Panc1 (cell line): ENCODE data around the gene SLC15A1. TPM values are rescaled to one million over a fixed set of nuclear protein-coding genes. Genes with fewer than 3 reads are reported as not detected.

Experiments used
- ATAC-seq: fragments of 200-7000 bp; cut with Tn5 transposase; 2 replicates; pipeline ENCODE4 v1.9.1; 2020; ENCODE audit warnings: mild to moderate bottlenecking, moderate library complexity
- BruUV-seq: library from RNA; stranded (reverse); fragments of 400-500 nt; replicated peaks from 2 replicates; lab custom pipeline; 2021; lab: Mats Ljungman, UMichigan
- CTCF ChIA-PET: fragments of 300-600 bp; sonication (Branson Sonifier 250); formaldehyde crosslinking; loops from one replicate; lab custom pipeline; 2022; ENCODE audit warnings: antibody characterized with exemption; lab: Charles Lee
- POLR2A ChIA-PET: fragments of 300-600 bp; sonication (Branson Sonifier 250); formaldehyde crosslinking; loops from one replicate; lab custom pipeline; 2022; ENCODE audit warnings: antibody characterized with exemption; lab: Charles Lee
- DNase-seq: peaks from one replicate; pipeline ENCODE4 v3.0.0-alpha.2; 2010; ENCODE audit warnings: low read depth, low spot score
- H3K27ac ChIP-seq: 2 replicates; pipeline ENCODE4 v1.5.1; 2011; ENCODE audit warnings: mild to moderate bottlenecking, low read length, inconsistent platforms
- H3K27me3 ChIP-seq: fragments of 200-500 bp; sonication (Bioruptor generic); 2 replicates; pipeline ENCODE4 v1.6.0; 2014; ENCODE audit warnings: low read length, inconsistent platforms; ENCODE audit not compliant: control insufficient read depth, insufficient read depth
- H3K36me3 ChIP-seq: fragments of 200-500 bp; sonication (Bioruptor generic); 2 replicates; pipeline ENCODE4 v1.5.1; 2014; ENCODE audit warnings: inconsistent platforms, mild to moderate bottlenecking, low read length, moderate library complexity; ENCODE audit not compliant: control insufficient read depth, insufficient read depth
- H3K4me1 ChIP-seq: 2 replicates; pipeline ENCODE4 v1.5.1; 2011; ENCODE audit warnings: inconsistent platforms, mild to moderate bottlenecking, low read length, moderate library complexity; ENCODE audit not compliant: control insufficient read depth, insufficient read depth
- H3K4me3 ChIP-seq, 2 experiments: 2 replicates each; pipeline ENCODE4 v1.5.1; 2011 to 2012; ENCODE audit warnings: low read depth in 2 of 2, low read length in 2 of 2, mild to moderate bottlenecking in 2 of 2, inconsistent platforms in 1 of 2, moderate library complexity in 1 of 2
- H3K9me3 ChIP-seq: fragments of 200-500 bp; sonication (Bioruptor generic); 2 replicates; pipeline ENCODE4 v1.5.1; 2014; ENCODE audit warnings: low read depth, mild to moderate bottlenecking, inconsistent platforms, low read length, moderate library complexity; ENCODE audit not compliant: control insufficient read depth, insufficient read depth
- CTCF ChIP-seq: fragments of 450-650 bp; IDR thresholded peaks from 2 replicates; pipeline ENCODE4 v1.5.1; 2017; ENCODE audit warnings: mild to moderate bottlenecking
- POLR2AphosphoS5 ChIP-seq: IDR thresholded peaks from 2 replicates; pipeline ENCODE4 v1.6.1; 2012; ENCODE audit warnings: mild to moderate bottlenecking, low read depth, low read length, moderate library complexity
- SIN3A ChIP-seq: IDR thresholded peaks from 2 replicates; pipeline ENCODE4 v1.6.1; 2012; ENCODE audit warnings: low read depth, mild to moderate bottlenecking, low read length, moderate library complexity, borderline replicate concordance; ENCODE audit not compliant: insufficient read depth
- TCF7L2 ChIP-seq: IDR thresholded peaks from 2 replicates; pipeline ENCODE4 v1.6.1; 2011; ENCODE audit warnings: mild to moderate bottlenecking, low read depth, low read length, inconsistent platforms
- in situ Hi-C: cut with HindIII; loops from 2 replicates; pipeline ENCODE4 v1.10.0; 2016; ENCODE audit warnings: low sequenced_read_pairs, low pct_unique_long_range_greater_than_20kb
- intact Hi-C: fragments of 100-400 bp; cut with micrococcal nuclease; formaldehyde crosslinking; loops from one replicate; pipeline ENCODE4 v1.10.0; 2022; ENCODE audit not compliant: unreplicated experiment
- total RNA-seq: library from RNA; stranded (reverse); gene quantifications from one replicate; pipeline ENCODE4 v1.2.1, GENCODE V29; 2021; ENCODE audit not compliant: unreplicated experiment
- TF ChIP-seq, protein P1 (sequence below), 2 experiments: IDR thresholded peaks; 2 replicates each; pipeline ENCODE4 v1.6.1; 2011 to 2012; ENCODE audit warnings: low read depth in 2 of 2, control low read depth in 1 of 2, low read length in 1 of 2, mild to moderate bottlenecking in 1 of 2, moderate library complexity in 1 of 2; ENCODE audit not compliant: insufficient read depth in 1 of 2

The SLC15A1 gene
- total RNA-seq, 1 experiment from 2014 or later: 0.18 TPM

DNA sequence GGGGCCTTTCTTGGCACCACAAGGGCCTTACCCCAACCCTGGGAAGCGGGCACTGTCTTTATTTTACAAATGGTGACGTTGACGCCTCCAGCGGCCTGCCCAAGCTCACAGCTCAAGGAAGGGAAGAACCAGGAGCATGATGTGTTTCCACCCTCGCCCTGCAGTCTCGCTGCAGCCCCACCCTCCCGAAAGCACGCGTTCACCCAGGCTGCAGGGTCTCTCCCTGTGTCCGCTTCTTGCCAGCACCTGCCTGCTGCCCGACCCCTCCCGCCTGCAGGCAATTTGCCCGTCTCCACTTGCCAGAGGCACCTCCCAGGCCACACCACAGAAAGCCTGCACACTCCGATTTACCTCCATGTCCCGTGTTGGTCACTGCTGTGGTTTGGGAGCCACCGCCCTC, 76.6 kb downstream of the SLC15A1 start:
- DNase-seq (no peak), ATAC-seq (no peak)
- H3K4me1 ChIP-seq: no peaks in the 10 kb centered on the region
- no peaks in the 10 kb centered on the region for H3K9me3 ChIP-seq
- in situ Hi-C loops (no loop called here), intact Hi-C loops (no loop called here)
- CTCF ChIA-PET: no interaction called here
- H3K4me3 ChIP-seq: no peak overlapping the region
- no peaks in the 10 kb centered on the region for H3K27me3 ChIP-seq
- no peak overlapping the region for H3K27ac ChIP-seq
- POLR2A ChIA-PET: no interaction called here
- no peaks in the 10 kb centered on the region for H3K36me3 ChIP-seq
- no peak for TF ChIP-seq POLR2AphosphoS5
- no peak for TF ChIP-seq SIN3A
- TF ChIP-seq TCF7L2: no peak
- TF ChIP-seq CTCF: no peak
- TF ChIP-seq, protein P1, sequence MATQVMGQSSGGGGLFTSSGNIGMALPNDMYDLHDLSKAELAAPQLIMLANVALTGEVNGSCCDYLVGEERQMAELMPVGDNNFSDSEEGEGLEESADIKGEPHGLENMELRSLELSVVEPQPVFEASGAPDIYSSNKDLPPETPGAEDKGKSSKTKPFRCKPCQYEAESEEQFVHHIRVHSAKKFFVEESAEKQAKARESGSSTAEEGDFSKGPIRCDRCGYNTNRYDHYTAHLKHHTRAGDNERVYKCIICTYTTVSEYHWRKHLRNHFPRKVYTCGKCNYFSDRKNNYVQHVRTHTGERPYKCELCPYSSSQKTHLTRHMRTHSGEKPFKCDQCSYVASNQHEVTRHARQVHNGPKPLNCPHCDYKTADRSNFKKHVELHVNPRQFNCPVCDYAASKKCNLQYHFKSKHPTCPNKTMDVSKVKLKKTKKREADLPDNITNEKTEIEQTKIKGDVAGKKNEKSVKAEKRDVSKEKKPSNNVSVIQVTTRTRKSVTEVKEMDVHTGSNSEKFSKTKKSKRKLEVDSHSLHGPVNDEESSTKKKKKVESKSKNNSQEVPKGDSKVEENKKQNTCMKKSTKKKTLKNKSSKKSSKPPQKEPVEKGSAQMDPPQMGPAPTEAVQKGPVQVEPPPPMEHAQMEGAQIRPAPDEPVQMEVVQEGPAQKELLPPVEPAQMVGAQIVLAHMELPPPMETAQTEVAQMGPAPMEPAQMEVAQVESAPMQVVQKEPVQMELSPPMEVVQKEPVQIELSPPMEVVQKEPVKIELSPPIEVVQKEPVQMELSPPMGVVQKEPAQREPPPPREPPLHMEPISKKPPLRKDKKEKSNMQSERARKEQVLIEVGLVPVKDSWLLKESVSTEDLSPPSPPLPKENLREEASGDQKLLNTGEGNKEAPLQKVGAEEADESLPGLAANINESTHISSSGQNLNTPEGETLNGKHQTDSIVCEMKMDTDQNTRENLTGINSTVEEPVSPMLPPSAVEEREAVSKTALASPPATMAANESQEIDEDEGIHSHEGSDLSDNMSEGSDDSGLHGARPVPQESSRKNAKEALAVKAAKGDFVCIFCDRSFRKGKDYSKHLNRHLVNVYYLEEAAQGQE (IDR thresholded peaks at IDR 0.05; ENCODE audit: insufficient read depth in 1 of 2, low read depth in 2 of 2, low read length in 1 of 2): no peak
- no TSS peak for BruUV-seq

GRCh38 chr13:98675066-98675465, 77.4 kb downstream of the SLC15A1 start:
- H3K36me3 ChIP-seq: no peaks in the 10 kb centered on the region
- POLR2A ChIA-PET: no interaction called here
- H3K27me3 ChIP-seq: no peaks in the 10 kb centered on the region
- no peak for DNase-seq
- no peaks in the 10 kb centered on the region for H3K9me3 ChIP-seq
- H3K27ac ChIP-seq: no peak overlapping the region
- H3K4me1 ChIP-seq: no peaks in the 10 kb centered on the region
- ATAC-seq: no peak
- H3K4me3 ChIP-seq: no peak overlapping the region
- TF ChIP-seq CTCF: no peak
- no peak for TF ChIP-seq POLR2AphosphoS5
- CTCF ChIA-PET: no interaction called here
- in situ Hi-C loops (no loop called here), intact Hi-C loops (no loop called here)
- BruUV-seq: no TSS peak
